NCI-H748 (cell line): ENCODE measurements around the gene HSPA9.

ENCODE experiments used
- DNase-seq: peaks from one replicate; lab custom pipeline; 2025; ENCODE audit not compliant: unreplicated experiment; lab: John Stamatoyannopoulos, UW

The HSPA9 gene

DNA sequence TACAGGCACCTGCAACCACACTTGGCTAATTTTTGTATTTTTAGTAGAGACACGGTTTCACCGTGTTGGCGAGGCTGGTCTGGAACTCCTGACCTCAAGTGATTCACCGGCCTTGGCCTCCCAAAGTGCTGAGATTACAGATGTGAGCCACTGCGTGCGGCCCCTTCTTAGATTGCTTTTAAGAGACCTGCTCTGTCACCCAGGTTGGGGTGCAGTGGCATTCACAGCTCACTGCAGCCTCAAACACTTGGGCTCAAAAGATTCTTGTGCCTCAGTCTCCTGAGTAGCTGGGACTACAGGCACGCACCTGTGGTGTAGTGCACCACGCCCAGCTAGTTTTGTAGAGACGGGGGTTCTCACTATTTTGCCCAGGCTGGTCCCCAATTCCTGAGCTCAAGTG, 11.0 kb downstream of the HSPA9 start:
- DNase-seq = no peak

DNA sequence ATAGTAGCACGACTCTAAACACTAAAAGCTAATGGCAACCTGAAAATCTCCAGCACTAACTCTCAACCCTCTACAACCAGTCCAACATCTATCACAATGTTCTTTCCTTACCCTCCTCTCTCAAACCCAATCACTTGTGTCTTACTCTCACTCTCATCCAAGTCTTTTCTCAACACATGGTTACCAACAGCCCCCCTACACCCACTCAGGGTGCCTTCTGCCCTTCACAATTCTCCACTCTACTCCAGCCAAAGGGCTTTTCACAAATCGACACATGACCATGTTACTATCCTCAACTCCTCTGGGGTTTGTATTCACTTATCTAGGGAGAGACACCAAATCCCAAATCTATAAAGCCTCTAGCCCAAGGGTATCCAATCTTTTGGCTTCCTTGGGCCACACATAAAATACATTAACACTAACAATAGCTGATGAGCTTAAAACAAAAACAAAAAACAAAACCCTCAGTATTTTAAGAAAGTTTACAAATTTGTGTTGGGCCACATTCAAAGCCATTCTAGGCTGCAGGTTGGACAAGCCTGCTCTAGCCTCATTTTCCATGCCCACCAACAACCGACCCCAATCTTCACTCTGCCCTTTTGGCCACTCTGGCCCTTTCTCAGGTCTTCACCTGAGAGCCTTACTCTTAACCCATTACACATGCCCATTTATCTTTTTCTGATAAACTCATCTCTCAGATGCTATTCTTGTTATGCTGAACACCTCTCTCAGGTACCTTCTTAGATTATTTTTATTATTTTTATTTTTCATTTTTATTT, 11.7 kb downstream of the HSPA9 start:
- no peak for DNase-seq

DNA sequence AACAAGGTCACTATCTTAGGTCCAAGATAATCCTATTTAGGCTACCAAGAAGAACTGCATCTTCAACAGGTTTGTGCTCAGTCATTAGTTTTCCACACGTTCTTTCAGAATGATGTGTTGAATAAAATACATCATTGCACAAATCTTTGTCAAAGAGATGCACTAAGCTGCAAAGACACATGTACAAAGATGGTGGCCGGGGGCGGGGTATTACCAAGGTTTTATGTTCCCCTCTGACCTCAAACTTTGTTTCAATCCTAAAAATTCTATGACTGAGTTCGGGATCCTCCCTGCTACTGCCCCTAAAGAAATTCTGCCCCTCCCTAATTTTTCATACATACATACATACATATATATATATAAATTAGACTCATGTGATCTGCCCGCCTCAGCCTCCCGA, 14.2 kb downstream of the HSPA9 start:
- no peak for DNase-seq

DNA sequence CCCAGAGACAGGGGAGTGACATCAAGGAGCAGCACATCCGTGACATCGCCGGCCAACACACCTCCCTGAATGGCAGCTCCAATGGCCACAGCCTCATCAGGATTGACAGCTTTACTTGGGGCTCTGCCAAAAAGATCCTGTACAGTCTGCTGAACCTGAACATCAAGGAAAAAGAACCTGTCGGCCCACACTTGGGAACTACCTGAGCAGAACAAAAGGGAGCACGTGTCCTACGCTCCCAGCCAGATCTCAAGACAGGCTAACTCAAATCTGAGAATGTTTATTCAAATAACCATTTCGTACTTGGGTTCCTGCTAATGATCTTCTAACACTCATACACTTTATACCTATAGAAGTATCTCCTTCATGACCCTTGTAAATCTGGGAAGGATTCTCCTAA, 15.3 kb downstream of the HSPA9 start:
- no peak for DNase-seq

DNA sequence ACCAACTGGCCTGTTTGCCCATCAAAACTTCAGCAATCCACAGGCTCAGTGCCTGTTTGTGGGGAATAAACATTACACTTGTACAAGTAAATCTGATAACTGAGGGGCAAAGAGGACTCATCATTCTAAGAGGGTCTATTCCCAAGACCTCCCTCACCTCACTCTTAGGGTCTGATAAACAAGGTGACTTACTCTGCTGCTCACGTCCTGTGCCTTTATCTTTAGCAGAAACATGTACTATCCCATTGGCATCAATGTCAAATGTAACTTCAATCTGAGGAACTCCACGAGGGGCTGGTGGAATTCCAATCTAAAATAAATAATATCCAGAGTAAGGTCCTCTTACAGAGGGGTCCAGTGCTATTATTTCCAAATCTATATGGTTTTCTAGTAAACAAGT, 17.5 kb downstream of the HSPA9 start:
- DNase-seq = no peak

DNA sequence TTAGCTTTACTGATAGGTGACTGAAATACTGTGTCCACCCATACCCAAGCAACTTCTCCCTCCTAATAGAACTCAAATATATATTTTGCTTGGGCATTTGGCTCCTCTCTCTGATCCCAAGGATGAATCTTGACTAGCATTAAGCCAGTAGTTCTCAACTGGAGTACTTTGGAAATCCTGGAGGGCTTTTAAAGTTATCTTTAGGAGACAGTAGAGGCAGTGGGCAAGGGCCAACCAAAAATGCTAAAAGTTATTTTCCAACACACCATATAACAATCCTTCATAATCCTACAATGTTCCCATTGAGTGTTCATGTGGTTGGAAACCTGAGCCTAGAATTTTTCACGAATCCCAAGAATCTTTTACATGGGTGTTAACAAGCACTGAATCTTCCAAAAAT, 21.1 kb downstream of the HSPA9 start:
- DNase-seq = no peak

DNA sequence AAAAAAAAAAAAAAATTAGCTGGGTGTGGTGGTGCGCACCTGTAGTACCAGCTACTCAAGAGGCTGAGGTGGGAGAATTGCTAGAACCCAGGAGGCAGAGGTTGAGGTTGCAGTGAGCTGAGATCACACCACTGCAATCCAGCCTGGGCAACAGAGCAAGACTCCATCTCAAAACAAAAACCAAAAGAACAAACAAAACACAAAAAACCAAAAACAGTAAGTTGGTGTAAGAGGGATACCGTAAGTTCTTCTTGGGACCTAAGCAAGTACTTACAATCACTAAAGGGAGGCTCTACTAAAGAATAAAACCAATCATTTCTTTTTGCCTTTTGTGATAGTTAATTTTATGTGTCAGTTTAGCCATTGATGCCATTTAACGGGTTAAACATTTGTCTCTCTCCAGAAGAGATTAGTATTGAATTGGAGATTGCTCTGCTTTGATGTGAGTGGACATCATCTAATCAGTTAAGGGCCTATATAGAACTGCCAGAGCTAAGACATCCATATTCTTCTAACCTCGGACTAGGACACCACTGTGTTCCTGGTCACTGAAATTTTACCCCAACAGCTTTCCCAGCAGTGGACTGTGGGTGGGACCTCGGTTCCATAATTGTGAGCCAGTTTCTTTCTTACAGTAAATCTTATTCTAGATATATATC, 21.6 kb downstream of the HSPA9 start:
- no peak for DNase-seq

DNA sequence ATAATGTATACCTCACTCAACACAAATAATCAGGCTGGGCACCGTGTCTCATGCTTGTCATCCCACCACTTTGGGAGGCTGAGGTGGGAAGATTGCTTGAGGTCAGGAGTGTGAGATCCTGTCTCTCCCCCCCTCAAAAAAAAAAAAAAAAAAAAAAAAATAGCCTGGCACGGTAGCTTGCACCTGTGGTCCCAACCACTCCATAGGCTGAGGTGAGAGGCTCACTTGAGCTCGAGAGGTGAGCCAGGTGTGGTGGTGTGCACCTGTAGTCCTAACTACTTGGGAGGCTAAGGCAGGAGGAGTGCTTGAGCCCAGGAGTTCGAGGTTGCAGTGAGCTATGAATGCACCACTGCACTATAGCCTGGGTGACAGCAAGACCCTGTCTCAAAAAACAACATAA, 22.5 kb downstream of the HSPA9 start:
- DNase-seq = no peak

DNA sequence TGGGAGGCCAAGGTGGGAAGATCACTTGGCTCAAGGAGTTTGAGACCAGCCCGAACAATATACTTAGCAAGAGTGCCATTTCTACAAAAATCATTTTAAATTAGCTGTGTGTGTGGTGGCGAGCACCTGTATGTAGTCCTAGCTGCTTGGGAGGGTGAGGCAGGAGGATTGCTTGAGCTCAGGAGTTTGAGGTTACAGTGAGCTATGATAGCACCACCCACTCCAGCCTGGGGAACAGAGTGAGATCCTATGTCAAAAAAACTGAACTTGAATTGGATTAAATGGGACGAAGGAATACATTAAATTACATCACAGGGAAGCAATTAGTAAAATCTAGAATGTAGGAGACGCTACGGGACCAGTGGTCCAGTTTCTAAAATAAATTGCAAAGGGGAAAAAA, 25.8 kb downstream of the HSPA9 start:
- DNase-seq = no peak

DNA sequence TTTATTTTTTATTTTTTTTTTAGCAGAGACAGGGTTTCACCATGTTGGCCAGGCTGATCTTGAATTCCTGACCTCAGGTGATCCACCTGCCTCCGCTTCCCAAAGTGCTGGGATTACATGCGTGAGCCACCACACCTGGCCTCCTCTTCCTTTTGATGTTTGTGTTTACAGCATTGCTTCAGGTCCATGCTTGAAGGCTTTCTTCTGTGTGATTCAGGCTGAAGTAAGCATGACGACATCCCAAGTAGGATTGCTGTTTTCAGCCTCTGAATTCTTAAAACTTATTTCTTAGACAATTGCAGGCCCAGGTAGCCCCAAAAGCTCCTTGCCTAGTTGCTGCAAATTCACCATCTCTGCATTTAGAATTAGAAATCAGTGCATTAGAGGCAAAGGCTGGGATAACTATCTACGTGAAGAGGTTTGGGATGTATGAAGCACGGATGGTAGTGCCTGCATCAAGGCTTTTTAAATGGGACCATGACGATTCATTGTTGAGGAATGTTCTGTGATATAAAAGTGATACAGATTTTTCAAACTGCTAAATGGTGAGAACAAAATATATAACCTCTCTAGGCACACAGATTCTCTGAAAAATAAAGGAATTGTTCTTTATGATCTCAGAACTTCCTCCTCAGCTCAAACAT, 29.2 kb downstream of the HSPA9 start:
- DNase-seq = no peak

DNA sequence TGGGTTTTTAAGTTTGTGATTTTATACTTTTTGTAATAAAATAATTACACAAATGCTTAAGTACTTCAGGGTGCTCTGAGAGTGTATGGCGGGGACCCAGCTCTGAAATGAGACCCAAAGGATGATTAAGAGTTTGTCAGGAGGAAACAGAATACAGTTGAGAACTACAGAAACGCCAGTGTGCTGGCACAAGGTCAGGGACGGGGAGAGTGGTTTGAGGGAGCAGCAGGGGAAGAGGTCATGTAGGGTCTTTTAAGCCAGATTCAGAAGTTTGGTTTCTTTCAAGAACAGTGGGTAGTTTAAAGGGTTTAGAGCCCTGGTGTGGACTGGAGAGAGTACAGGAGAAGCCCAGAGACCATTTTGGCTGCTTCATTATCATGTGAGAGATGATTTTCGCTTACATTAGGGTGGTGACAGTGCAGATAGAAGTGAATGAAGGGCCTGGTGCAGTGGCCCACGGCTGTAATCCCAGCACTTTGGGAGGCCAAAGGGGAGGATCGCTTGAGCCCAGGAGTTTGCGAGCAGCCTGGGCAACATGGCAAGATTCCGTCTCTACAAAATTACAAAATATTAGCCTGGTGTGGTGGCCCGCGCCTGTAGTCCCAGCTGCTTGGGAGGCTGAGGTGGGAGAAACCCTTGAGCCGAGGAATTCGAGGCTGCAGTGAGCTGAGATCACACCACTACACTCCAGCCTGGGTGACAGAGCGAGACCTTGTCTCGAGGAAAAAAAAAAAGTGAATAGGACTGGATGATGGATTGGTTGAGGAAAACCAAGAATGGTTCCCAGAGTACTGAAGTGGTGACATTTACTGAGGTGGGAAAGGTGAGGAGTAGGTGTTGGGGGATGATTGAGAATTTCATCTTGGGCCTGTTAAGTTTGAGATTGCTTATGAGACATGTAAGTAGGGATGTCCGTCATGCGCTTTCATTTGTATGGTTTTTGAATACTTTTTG, 30.7 kb downstream of the HSPA9 start:
- DNase-seq = no peak

DNA sequence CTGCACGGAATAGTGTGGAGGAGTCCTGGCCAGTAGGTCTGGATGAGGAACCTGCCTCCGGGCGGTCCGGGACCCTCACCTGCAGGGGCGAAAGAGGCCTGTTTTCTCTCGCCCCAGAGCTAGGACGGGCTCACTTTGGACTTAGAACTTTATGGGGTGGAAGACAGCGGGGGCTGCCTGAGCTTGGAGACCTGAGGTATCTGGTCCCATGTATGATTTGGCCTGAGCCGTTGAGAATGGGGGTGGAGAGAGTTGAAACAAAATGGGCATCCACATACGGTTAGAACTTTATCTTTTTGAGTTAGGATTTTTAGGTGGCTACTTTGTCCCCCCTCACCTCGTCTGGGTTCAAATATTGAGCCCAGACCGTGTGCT, 31.5 kb downstream of the HSPA9 start:
- no peak for DNase-seq

DNA sequence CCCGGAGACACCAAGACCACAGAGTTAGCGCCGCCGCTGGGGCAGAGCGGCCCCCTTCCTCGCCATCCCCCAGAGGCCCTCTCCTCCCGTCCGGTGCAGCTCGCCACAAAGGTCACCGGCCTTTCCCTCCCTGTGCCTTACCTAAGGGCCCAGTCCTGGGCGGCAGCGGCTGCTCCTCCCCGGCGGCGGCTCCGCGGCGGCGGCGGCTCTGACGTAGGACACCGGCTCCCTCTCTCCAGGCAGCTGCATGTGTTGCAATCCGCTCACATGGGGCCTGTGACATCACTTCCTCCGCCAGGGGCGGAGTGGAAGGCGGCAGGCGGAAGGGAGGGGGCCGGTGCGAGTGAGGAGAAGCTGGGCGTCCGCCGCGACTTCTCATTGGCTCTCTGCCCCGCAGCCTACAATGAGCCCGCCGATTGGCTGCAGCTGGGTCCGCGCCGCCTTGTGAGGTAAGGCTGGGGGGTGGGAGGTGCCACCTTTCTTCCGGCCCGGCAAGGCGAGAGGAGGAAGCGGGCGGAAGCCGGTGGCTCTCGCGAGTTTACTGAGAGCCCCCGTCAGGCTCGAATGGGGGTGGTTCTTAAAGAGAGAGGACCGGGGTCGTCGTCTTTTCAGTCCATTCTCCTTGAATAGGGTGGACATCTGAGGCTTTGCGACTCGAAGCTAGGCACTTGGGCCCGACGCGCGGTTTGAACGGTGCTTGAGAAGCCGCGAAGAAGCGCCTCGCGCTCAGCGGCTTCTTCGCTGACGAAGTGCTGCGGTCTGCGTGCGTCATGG, 32.1 kb downstream of the HSPA9 start, which contains the start of gene ETF1:
TSS of gene ETF1 (minus strand) at position 281 of the 774 bp plus-strand sequence. CDS start 318 bp downstream, outside the sequence.
- DNase-seq = peak; percentile 99

DNA sequence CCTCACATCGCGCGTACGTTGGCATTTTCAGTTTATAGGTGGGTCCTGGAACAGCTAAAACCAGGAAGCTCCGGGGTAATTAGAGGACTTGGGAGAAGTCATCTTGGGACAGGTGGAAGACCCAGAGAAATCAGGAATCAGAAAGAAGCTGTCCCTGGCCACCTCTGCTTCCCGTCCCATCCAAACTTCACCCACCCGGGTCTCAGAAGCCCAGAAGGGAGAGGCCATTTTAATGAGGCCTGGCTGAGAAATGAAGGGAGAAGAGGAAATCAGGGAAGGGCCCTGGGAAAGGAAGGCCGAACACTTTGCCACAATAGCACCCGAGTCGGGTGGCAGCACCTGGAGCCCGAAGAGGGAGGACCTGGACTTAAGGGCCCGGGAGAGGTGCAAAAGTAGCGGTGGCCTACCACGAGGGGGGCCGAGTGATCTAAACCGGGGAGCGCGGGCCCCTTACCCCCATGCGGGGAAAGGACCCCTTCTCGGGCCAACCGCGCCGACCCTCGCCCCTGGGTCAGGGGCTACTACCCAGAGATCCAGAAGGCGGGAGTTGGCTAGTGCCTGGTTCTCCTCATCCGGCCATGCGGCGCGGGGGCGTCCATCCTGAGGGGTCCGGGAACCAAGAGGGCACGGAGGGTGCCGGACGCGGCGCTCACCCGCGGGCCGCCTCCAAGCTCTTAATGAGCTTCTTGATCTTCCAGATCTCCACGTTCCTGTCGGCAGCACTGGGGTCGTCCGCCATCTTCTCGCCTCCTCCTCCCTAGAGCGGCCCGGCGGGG, 32.8 kb downstream of the HSPA9 start:
- DNase-seq = no peak

DNA sequence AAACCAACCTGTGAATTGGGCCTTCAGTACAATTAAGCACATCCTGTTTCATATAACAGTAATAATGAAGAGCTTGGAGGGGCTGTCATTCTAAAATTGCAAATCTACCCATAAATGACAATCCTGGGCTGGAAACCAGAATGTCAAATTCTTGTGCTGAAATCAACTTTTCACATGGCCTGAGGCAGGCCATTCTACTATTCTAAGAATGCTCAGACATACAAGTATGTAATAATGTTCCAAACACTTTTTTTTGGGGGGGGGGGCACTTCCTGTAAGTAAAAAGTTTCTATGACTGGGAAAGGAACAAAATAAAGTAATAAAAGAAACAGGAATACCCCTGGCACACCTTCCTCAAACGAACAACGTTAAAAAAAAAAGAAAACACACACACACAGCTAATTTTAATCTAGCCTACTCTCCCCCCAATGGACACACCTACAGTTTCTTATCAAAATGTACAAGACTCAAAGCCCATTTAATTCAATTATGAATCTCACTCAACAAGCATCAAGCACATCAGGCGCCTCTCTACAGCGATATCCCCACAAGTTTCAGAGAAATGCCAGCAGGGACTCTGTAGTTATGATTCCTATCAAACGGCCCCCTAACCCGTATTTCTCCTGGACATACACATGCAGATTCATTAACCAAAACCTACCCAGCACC, 33.6 kb downstream of the HSPA9 start:
- no peak for DNase-seq

DNA sequence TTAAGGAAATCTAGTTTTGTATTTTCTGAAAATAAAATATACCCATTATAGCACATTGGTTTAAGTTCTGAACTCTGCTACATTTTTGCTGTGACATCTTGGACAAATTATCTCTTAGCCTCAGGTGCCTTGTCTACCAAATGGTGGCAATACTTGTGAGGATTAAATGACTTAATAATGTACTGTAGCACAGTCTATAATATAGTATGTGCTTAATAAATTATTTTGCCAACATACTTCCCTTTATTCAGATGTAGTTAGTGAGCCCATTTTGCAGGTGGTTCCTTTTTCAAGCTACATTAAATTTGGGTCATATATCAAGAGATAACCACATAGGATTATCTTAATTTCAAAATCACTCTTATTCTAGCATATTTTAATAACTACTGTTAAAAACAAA, 35.4 kb downstream of the HSPA9 start:
- no peak for DNase-seq

DNA sequence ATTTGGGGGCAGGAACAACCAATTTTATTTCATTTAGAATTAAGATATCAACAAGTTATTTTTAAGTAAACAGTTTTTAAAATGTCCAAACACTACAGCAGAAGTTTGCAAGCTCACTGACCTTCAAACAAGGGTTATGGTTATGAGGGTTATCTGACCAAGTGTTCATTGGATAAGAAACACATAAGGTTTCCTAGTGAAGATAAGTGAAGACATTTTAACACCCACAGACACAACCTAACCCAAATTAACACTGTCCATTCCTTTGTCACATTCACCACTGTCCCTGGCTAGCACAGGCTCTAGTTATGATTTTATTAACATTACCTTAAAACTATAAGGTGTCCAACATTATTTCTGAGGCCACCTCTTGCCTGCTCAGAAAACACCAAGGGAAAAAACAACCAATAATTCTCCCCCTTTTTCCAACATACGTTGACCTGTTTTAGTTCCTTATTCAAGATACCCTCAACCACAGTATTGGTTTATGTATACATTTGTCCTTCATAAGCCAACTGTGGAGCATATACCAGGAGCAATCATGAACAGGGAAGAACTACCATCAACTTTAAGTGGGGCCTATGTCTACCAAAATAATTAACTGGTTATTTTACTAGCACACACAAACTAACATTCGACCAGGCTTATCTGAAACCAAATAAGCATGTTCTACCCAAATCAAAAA, 36.1 kb downstream of the HSPA9 start:
- DNase-seq = no peak

DNA sequence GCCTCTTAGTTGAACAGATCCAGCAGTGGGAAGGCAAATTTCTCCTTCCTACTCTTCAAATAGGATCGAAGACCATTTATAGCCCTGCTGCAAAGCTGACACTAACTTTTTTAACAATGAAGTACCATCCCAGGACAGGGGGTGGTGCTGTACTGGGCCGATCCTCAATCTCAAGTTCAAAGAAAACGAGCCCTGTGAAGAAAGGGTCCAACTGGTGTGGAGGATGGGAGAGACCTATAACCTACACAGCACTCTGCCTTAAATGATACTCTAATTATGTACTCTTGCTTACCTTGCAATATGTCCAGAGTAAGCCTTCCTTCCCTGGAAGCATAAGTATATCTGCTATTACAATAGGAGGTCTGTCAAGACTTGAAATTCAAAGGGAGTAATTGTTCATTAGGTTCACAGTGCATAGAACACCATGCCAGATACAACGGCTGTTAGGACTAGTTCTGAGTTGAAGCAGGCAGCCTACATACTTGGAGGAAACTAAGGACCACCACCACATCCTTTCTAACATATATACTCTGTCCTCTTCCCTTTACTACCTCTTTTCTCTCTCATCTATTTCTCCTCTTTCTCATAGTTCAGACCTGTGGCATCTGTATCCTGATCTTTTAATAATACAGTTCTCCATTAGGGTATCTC, 38.4 kb downstream of the HSPA9 start:
- DNase-seq = no peak
